ENCODE measurements around the gene FAM53B.

Gene FAM53B

DNA sequence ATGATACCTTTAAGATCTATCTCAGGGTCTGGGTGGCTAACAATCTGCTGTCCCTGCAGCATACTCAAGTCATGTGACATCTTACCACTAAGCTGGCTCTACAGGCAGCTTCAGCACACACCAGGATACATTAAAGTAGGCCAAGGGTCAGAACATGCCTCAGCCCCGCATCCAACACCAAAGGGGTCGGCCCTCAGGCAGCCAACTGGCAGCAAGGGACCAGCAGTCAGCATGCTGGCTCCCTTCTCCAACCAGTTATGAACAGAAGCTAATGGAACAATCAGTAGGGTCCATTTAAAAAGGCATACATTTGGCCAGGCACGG lies 37.1 kb downstream of the FAM53B start:
- no peak for DNase-seq

- DNase-seq: no peak
These were observed 37.6 kb downstream of the FAM53B start for GRCh38 chr10:124706462-124707143.

DNA sequence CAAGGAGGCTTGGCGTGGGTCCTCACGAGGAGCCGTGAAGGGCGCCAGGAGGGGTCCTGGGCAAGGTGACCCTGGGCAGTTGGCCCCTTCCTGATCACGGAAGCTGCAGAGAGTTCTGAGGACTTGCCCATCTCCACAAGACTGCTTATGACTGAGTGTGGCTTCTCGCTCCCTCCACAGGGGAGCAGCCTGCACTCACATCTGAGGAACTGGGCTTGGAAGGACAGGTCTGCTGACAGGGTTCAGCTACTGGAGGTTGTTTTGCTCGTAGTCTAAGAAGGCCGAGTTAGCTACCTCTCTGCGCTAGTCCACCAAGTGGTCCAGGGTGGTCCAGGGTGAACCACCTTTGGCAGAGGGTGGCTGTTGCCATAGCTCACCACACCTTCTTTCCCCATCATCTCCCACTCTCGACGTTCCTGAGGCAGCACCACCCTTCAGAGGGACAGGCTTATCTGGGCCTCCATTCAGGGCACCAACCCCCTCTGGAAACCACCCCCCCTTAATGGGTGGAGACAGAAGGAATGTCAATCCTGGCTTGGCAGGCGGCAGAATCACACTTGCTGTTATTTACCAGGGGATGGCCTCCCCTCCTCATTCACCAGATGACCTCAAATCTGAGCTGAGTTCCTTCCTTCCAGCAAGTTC lies 38.2 kb downstream of the FAM53B start:
- DNase-seq: no peak

DNA sequence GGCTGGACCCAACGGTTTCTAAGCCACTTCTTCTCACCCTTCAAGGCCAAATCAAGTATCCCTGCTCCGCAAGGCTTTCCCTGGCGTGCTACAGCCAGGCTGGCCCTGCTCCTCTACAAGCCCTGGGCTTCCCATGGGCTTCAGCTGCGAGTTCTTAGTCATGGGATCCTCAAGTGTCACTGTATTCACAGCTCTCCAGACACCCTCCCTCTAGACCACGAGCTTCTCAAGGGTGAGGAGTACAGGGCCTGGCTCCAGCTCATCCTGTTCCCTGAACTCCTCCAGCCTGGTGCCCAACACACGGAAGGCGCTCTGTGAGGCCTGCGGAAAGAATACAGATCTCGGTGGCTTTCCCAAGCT lies 38.8 kb downstream of the FAM53B start:
- no peak for DNase-seq

GRCh38 chr10:124704428-124705380 lies 39.5 kb downstream of the FAM53B start:
- no peak for DNase-seq

GRCh38 chr10:124703778-124704427 lies 40.3 kb downstream of the FAM53B start:
- no peak for DNase-seq

- no peak for DNase-seq
These were observed 40.8 kb downstream of the FAM53B start for GRCh38 chr10:124703372-124703771.

- no peak for DNase-seq
These were observed 42.1 kb downstream of the FAM53B start for GRCh38 chr10:124701881-124702656.

GRCh38 chr10:124701435-124701834 lies 42.7 kb downstream of the FAM53B start:
- no peak for DNase-seq

- DNase-seq: no peak
These were observed 43.2 kb downstream of the FAM53B start for GRCh38 chr10:124701038-124701365.

DNA sequence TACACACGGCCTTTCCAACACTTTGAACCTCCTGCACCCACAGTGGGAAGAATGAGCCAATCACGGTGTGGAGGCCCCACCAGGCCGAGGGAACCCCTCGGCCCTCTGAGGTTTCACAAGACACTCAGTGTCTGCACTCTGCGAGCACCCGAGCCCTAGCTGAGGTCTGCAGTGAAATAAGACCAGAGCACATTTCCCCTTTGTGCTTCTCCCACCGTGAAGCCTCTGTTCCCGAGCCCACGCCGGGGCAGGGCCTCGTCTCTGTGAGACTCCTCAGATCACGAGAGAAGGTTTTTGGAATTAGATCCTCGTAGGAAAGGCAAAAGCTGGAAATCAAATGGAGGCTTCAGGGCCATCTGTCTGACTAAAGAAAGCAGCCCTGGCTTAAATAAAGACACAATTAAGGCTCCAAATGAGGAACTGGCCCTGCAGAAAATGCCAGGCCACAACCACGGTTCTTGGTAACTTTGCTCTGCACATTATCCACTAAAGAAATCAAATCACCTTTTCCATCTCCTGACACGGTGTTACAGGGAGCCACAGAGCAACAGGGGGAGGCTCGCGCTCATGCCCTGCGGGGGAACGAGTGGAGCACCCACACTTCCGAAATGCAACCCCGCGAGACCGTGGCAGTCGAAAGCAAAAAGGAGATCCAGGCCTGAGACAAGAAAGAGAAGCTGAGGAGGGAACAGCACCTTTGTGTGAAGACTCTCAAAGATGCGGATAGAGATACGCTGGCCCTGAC lies 43.7 kb downstream of the FAM53B start:
- DNase-seq: no peak

DNA sequence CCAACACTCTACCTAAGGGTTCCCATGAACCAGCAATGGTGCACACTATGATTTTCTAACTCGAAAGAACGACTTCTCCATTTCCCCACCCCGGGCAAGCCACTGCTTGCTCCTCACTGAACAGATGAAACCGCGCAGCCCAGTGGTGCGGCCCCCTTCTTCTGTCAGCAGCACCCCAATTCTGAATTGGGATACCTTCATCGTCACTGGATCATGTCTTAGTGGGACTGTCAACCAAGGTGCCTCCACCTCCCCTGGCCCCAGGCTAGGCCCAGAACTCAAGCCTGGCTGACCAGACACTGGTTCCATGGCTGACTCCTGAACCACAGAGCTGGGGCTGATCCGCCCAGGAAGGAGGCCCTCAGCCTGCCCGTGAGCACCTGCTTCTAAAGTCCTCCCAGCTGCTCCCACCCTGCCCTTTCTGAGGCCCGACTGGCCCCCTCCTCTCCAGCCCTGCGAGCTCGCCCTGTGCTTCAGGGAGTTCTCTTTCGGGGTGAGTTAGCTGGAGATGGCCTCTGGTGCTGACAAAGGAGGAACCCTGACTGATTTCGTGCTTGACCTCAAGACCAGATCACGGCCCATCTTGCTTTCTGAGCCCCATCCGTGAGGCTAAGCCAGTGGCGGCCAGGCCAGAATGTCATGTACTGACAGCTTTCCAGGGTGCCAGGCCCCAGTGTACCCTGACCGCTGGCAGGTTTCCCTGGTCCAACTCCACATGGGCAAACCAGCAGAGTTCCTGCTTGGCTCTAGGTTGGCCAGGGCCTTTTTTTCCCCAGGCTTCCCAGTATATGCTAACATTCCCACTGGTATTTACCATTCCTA lies 44.5 kb downstream of the FAM53B start:
- no peak for DNase-seq

- DNase-seq: no peak
These were observed 45.4 kb downstream of the FAM53B start for GRCh38 chr10:124698545-124699469.

DNA sequence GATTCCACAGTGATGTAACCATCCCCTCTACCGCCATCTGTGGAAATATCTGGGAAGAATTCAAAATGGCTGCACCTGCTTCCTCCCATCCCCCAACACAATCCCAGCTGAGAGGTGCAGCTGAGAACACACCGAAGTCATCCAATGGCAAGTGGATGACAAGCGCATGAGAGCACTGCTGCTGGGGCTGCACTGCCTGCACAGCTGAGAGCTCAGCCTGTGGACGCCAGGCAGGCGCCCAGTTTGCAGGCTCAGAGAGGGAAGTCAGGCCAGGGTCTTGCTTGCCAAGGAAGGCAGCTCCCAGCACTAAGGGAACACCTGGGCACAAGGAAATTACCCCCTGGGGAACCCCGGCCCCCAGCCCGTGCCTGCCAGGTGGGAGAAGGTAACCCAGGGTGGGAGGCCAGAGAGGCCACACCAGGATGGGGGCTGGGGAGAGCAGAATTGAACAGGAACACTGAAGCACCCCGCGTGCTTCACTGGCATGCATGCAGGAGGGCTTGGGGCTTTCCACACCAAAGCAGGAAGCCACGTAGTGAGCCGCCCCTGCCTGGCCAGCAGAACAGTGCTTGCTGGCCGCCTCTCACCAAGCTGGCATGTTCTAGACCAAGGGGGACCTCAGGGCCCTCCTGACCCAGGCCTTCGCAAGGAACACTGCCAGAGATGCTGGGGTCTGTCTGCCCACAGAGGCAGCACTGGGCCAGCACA lies 46.2 kb downstream of the FAM53B start:
- no peak for DNase-seq

- DNase-seq: no peak
These were observed 46.7 kb downstream of the FAM53B start for GRCh38 chr10:124697443-124697836.

- no peak for DNase-seq
These were observed 47.5 kb downstream of the FAM53B start for GRCh38 chr10:124696446-124697392.

- DNase-seq: no peak
These were observed 48.9 kb downstream of the FAM53B start for GRCh38 chr10:124695259-124695658.
